Activated T-helper 2 cell treated with anti-CD3 and anti-CD28 coated beads, Interferon-gamma antibody, Interleukin-2, Interleukin-4, amounts not matched to agents 10 μg/mL and 5 μg/mL and 100 μg/mL, durations not matched to agents 14 hours and 24 hours and 36 hours (primary cell): ENCODE data around the gene SLC48A1. TPM values are rescaled to one million over a fixed set of nuclear protein-coding genes. Genes with fewer than 3 reads are reported as not detected.

Experiments
- DNase-seq: peaks from one replicate; pipeline ENCODE4 v3.0.0; 2021; ENCODE audit warnings: low spot score
- H3K27ac Mint-ChIP-seq: one replicate; pipeline ENCODE4 v1.8.0; 2021; ENCODE audit warnings: mixed read lengths
- H3K27me3 Mint-ChIP-seq: one replicate; pipeline ENCODE4 v1.8.0; 2021; ENCODE audit warnings: low read depth, mixed read lengths
- H3K36me3 Mint-ChIP-seq: one replicate; pipeline ENCODE4 v1.8.0; 2021; ENCODE audit warnings: low read depth, mixed read lengths
- H3K4me1 Mint-ChIP-seq: one replicate; pipeline ENCODE4 v1.8.0; 2021; ENCODE audit warnings: low read depth, mixed read lengths
- H3K4me3 Mint-ChIP-seq: one replicate; pipeline ENCODE4 v1.8.0; 2021; ENCODE audit warnings: low read depth, mild to moderate bottlenecking, moderate library complexity, mixed read lengths
- H3K9me3 Mint-ChIP-seq: one replicate; pipeline ENCODE4 v1.8.0; 2021; ENCODE audit warnings: mixed read lengths
- intact Hi-C: fragments of 100-400 bp; cut with micrococcal nuclease; formaldehyde crosslinking; loops from one replicate; pipeline ENCODE4 v1.15.1; 2023
- total RNA-seq: library from RNA; stranded (reverse); gene quantifications from 2 replicates; pipeline ENCODE4 v1.2.3, GENCODE V29; 2022

The SLC48A1 gene
- total RNA-seq, 1 donor from 2014 or later: 7.4 TPM

- intact Hi-C loops: no loop called here
- Mint-ChIP-seq H3K9me3 (no peaks in the 10 kb centered on the region), H3K27ac (no peak overlapping the region), H3K4me1 (peaks cover 6% of the 10 kb centered on the region), H3K36me3 (no peaks in the 10 kb centered on the region), H3K27me3 (peaks cover 2% of the 10 kb centered on the region), H3K4me3 (no peak overlapping the region)
- DNase-seq: no peak
Observed at GRCh38 chr12:47737936-47738594, 35.0 kb upstream of the SLC48A1 start.

- Mint-ChIP-seq H3K9me3 (no peaks in the 10 kb centered on the region), H3K36me3 (no peaks in the 10 kb centered on the region), H3K4me1 (peaks cover 6% of the 10 kb centered on the region), H3K4me3 (no peak overlapping the region), H3K27ac (no peak overlapping the region), H3K27me3 (peaks cover 8% of the 10 kb centered on the region)
- DNase-seq: no peak
- intact Hi-C loops: no loop called here
Observed at GRCh38 chr12:47739297-47739696, 33.7 kb upstream of the SLC48A1 start.

GRCh38 chr12:47739979-47740378 lies 33.1 kb upstream of the SLC48A1 start:
- Mint-ChIP-seq H3K4me3 (no peak overlapping the region), H3K36me3 (no peaks in the 10 kb centered on the region), H3K4me1 (peaks cover 6% of the 10 kb centered on the region), H3K27me3 (peaks cover 12% of the 10 kb centered on the region), H3K9me3 (no peaks in the 10 kb centered on the region), H3K27ac (no peak overlapping the region)
- no peak for DNase-seq
- intact Hi-C loops: no loop called here

DNA sequence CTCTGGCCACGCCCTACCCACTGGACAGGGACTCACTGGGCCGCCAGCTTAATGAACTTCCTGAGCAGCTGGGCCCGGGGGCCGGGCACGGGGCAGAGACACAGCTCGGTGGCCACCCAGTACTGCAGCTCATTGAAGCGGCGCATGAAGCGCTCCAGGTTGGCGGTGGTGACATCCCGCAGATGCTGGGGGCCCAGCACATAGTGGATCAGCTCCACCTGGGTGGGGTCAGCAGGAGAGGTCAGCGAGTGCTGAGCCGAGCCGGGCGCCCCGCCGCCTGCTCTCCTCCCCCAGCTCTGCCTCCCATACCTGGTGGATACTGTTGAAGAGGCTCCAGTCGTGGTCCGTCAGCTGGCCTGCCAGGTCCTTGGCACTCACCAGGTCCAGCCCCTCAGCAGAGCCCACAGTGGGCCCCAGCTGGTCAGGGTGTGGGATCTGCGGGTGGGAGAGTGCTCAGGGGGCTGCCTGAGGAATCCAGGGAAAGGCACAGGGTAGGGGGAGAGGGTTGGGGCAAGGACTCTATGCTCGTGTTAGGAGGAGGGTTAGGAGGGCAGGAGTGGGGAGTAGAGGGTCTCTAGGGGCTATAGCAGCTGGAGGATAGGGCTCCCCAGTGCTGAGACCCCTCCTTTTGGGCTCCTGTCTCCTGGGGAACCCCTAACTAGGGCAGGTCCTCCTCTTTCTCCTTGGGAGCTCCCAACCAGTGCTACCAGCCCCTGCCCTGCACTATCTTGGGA lies 32.3 kb upstream of the SLC48A1 start:
- DNase-seq: no peak
- Mint-ChIP-seq H3K4me1 (peaks cover 6% of the 10 kb centered on the region), H3K9me3 (no peaks in the 10 kb centered on the region), H3K4me3 (no peak overlapping the region), H3K36me3 (no peaks in the 10 kb centered on the region), H3K27ac (no peak overlapping the region), H3K27me3 (peaks cover 16% of the 10 kb centered on the region)
- intact Hi-C loops: no loop called here

DNA sequence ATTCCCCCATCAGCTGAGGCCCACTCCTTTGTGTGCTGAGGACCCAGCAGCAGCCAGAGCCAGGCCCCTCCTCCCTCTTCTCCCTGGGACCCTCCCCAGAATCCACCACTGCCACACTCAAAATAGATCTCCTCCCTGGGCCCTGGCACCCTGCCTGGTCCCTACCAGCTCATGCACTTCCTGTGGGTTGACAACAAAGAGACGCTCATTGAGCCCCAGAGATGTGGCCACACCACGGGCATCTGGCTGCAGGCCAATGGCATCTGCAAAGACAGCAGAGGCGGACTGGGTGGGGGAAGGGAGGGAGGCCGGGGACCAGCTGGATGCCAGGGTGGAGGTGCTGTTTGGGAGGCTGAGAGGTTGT lies 31.7 kb upstream of the SLC48A1 start:
- Mint-ChIP-seq H3K4me1 (peaks cover 6% of the 10 kb centered on the region), H3K4me3 (no peak overlapping the region), H3K36me3 (no peaks in the 10 kb centered on the region), H3K27me3 (peaks cover 16% of the 10 kb centered on the region), H3K9me3 (no peaks in the 10 kb centered on the region), H3K27ac (no peak overlapping the region)
- intact Hi-C loops: no loop called here
- no peak for DNase-seq

DNA sequence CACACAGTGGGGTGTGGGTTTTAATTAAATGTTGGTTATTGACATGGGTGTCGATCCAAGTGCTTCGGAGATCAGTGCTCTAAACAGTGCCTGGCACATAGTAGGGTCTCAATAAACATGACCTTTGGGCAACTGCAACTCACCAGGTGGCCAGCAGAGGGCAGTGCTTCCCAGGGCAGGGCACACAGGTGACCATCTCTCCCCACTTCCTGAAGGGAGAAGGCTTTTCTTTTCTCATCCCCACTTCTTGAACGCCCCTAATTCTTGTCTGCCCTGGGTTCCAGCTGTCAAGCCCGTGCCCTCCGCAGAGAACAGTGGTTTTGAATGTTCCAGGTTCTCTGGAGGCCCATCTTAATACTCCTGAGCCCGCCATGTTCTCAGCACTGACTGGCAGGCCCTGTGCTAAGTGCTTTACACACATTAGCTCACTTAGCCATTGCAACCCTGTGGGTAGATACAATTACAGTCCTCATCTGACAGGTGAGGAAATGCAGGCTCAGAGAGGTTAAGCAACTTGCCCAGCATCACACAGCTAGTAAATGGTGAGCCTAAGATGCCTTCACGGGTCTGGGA lies 30.7 kb upstream of the SLC48A1 start:
- Mint-ChIP-seq H3K27ac (no peak overlapping the region), H3K4me3 (no peak overlapping the region), H3K4me1 (peaks cover 6% of the 10 kb centered on the region), H3K9me3 (no peaks in the 10 kb centered on the region), H3K36me3 (no peaks in the 10 kb centered on the region), H3K27me3 (peaks cover 16% of the 10 kb centered on the region)
- intact Hi-C loops: loop anchor here (1.0 kb wide), 3 partner anchors 25 to 96 kb away; no protein-coding TSS in a partner anchor
- DNase-seq: peak; percentile 63

DNA sequence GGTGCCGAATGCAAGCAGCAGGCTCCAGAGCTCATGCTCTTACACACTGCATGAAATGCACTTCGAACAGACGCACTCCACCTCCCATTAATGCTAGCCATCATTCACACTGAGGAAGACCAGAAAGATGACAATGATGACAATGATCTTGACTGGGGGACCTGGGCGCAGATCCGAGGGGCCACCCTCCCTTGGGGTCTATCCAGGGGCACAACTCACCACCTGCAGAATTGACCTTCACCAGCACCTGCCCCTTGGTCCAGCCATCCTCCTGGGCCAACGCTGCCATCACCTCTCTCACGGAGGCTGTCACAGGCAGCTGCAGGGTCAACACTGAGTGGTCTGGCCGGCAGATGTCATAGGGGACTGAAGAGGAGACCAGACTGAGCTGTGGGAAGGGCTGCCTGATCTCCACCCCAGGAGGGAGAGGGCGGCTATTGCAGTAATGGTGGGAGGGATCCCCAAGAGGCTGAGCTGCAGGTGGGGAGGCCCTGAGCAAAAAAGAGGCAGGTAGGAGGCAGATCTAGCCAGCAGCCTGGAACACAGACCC lies 29.7 kb upstream of the SLC48A1 start:
- peaks cover 6% of the 10 kb centered on the region for H3K4me1 Mint-ChIP-seq
- no peaks in the 10 kb centered on the region for H3K9me3 Mint-ChIP-seq
- no peaks in the 10 kb centered on the region for H3K36me3 Mint-ChIP-seq
- no peak overlapping the region for H3K4me3 Mint-ChIP-seq
- no peak for DNase-seq
- H3K27me3 Mint-ChIP-seq: peaks cover 16% of the 10 kb centered on the region
- intact Hi-C loops: no loop called here
- no peak overlapping the region for H3K27ac Mint-ChIP-seq

DNA sequence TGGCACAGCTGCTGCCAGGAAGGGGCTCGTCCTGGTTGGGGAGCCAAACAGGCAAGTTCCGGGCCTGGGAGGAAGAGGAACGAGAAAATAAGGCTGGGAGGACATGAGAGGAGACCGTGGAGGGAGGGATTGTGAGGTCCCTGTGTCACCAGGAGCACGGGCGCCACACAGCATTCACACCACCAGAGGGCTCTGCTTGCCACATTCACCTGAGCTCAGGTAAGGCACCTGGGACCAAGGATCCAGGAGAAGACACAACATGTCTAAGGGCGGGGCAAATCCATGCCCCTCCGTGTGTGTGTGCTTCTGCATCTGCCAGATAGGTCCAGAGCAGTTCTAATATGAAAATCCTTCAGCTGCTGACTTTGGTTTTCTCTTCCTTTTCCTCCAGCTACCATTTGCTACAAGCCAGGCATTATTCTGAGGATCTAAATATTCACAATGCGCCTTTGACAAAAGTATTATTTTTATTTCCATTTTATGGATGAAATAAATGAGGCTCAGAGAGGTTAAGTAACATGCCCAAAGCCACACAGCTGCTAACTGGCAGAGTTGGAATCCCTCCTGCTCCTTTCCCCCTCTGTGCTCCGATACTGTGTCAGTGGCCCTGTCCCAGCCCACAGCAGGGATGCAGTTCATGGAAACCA lies 28.9 kb upstream of the SLC48A1 start:
- H3K36me3 Mint-ChIP-seq: no peaks in the 10 kb centered on the region

GRCh38 chr12:47744778-47745436 lies 28.1 kb upstream of the SLC48A1 start:
- intact Hi-C loops: no loop called here
- DNase-seq: no peak
- peaks cover 6% of the 10 kb centered on the region for H3K4me1 Mint-ChIP-seq
- no peak overlapping the region for H3K4me3 Mint-ChIP-seq
- H3K9me3 Mint-ChIP-seq: no peaks in the 10 kb centered on the region
- H3K27ac Mint-ChIP-seq: no peak overlapping the region
- peaks cover 16% of the 10 kb centered on the region for H3K27me3 Mint-ChIP-seq
- H3K36me3 Mint-ChIP-seq: no peaks in the 10 kb centered on the region

More for the DNA sequence above, 28.9 kb upstream of the SLC48A1 start:
- Mint-ChIP-seq H3K27ac (no peak overlapping the region), H3K4me3 (no peak overlapping the region), H3K9me3 (no peaks in the 10 kb centered on the region), H3K27me3 (peaks cover 16% of the 10 kb centered on the region), H3K4me1 (peaks cover 6% of the 10 kb centered on the region)
- no peak for DNase-seq
- intact Hi-C loops: no loop called here

DNA sequence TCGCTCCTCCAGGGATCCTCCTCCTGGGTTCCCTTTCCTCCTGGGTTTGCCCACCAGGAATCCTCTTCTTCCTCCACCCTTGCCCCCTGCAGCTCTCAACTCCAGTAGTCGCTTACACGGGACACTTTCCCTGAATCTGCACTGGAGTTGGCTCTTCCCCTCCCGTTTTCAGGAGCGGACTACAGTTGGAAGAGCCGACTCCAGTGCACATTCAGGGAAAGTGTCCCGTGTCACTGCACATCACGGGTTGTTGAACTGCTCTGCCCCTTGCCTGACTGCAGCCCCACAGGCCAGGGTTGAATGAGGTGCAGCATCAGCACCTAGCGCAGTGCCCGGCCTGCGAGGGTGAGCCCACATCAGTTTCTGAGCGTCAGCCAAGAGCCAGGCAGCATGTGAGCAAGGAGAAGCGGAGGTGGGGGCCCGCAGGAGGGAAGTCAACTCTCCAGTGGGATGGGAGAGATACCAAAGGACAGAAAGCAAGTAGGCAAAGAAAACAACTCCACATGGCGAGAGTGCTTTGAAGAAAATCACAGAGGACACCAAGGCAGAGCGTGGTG lies 27.5 kb upstream of the SLC48A1 start:
- peak overlapping the region; percentile 58 for H3K27ac Mint-ChIP-seq
- intact Hi-C loops: no loop called here
- peaks cover 6% of the 10 kb centered on the region for H3K4me1 Mint-ChIP-seq
- peaks cover 16% of the 10 kb centered on the region for H3K27me3 Mint-ChIP-seq
- no peaks in the 10 kb centered on the region for H3K36me3 Mint-ChIP-seq
- no peak for DNase-seq
- H3K4me3 Mint-ChIP-seq: no peak overlapping the region
- no peaks in the 10 kb centered on the region for H3K9me3 Mint-ChIP-seq

DNA sequence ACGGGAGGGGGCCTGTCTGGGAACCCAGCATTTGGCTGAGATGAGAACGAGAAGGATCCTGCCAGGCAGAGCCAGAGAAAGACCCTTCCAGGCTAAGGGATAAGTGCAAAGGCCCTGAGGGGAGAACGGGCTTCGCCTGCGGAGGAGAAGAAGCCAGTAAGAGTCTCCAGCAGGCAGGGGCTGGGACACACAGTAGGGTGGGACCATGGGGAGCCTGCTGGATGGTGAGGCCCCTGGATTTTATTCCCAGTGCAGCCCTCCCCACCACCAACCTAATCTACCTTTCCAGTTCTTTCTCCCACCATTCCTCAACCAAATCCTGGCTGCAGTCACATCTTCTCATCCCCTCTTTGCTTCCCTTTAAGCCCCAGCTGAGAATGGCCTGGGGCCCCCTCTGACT lies 27.0 kb upstream of the SLC48A1 start:
- Mint-ChIP-seq H3K36me3 (no peaks in the 10 kb centered on the region), H3K4me3 (no peak overlapping the region), H3K9me3 (no peaks in the 10 kb centered on the region), H3K27ac (no peak overlapping the region), H3K27me3 (peaks cover 16% of the 10 kb centered on the region), H3K4me1 (peaks cover 6% of the 10 kb centered on the region)
- intact Hi-C loops: no loop called here
- DNase-seq: no peak

DNA sequence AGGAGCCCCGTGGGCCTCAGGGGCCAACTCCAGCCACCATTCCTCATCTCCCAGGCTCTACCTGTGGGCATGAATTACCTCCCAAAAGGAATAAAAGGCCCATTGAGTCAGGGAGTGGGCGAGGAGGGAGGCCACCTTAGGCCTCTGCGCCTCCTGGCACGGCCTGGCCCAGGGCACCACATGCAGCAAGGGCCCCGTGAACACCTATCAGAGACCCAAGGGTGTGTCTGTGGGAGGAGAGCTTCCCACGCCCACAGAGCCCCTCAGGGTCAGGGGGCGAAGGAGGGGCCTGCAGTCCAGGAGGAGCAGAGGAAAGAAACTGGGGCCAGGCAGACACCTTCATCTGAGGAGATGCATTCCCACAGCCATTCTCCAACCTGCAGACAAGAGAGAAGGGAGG lies 26.5 kb upstream of the SLC48A1 start:
- no peak for DNase-seq
- intact Hi-C loops: no loop called here
- H3K36me3 Mint-ChIP-seq: no peaks in the 10 kb centered on the region
- H3K4me3 Mint-ChIP-seq: no peak overlapping the region
- H3K4me1 Mint-ChIP-seq: peaks cover 3% of the 10 kb centered on the region
- H3K27me3 Mint-ChIP-seq: peaks cover 16% of the 10 kb centered on the region
- H3K9me3 Mint-ChIP-seq: no peaks in the 10 kb centered on the region
- H3K27ac Mint-ChIP-seq: no peak overlapping the region
